T follicular helper cell (primary cell): ENCODE data around the gene RRP12.

ENCODE experiments used
- DNase-seq: peaks from one replicate; pipeline ENCODE4 v3.0.0-alpha.2; 2020; ENCODE audit warnings: low read depth

The RRP12 gene

GRCh38 chr10:97314671-97315070 is 86.5 kb downstream of the RRP12 start:
- no peak for DNase-seq

- no peak for DNase-seq
These were observed 88.2 kb downstream of the RRP12 start for GRCh38 chr10:97312897-97313296.

GRCh38 chr10:97311111-97311626 is 90.0 kb downstream of the RRP12 start:
- DNase-seq: no peak

- DNase-seq: no peak
These were observed 93.0 kb downstream of the RRP12 start for GRCh38 chr10:97307866-97308780.

GRCh38 chr10:97307441-97307840 is 93.7 kb downstream of the RRP12 start:
- no peak for DNase-seq
